Measurements from ENCODE around the gene PRPF8. TPM values are rescaled to one million over a fixed set of nuclear protein-coding genes. Genes with fewer than 3 reads are reported as not detected.

The PRPF8 gene
- polyA plus RNA-seq, 1 of the 3 experiments (the other 2 are of a cell fraction): 149 TPM

DNA sequence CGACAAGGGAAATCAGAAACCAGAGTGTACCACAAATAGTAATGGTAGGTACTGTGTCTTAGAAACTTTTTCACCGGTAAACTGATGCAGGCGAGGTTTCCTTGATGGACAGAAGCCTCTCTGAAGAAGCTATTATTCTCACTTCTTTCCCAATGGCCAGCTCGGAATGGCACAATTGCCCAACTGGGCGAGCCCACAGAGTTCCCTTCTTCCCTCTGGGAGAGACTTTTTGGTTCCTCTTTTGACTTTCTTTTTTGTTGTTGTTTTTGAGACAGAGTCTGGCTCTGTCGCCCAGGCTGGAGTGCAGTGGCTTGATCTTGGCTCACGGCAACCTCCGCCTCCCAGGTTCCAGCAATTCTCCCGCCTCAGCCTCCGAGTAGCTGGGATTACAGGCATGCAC, 73.0 kb downstream of the PRPF8 start:
- ChIA-PET CTCF (interaction anchor here (1.1 kb wide), 1 partner anchor 37 kb away, joined by 4 read pairs; no protein-coding TSS in a partner anchor), POLR2A (no interaction called here)
- Histone ChIP-seq H3K4me1 (ENCODE audit: control insufficient read depth in 1 of 2, insufficient read depth in 2 of 2, low read depth in 1 of 2, low read length in 1 of 2) (no peaks in the 10 kb centered on the region; a peak in 1 of 4 replicates), H3K27me3 (ENCODE audit: insufficient read depth) (no peaks in the 10 kb centered on the region), H3K4me3 (ENCODE audit: low read depth in 2 of 2, low read length in 1 of 2) (no peak overlapping the region), H3K9me3 (no peaks in the 10 kb centered on the region), H3K9ac (no peak overlapping the region), H3K9me2 (no peaks in the 10 kb centered on the region), H3F3A (replicated peaks; ENCODE audit: insufficient read depth) (no peaks in the 10 kb centered on the region), H2AFZ (ENCODE audit: low read depth) (no peak overlapping the region), H3K79me2 (ENCODE audit: insufficient read depth) (no peaks in the 10 kb centered on the region), H3K27ac (ENCODE audit: low read depth in 2 of 2, low read length in 1 of 2) (no peak overlapping the region), H3K36me3 (replicated peaks in 1 of 2; ENCODE audit: control insufficient read depth in 1 of 2, insufficient read depth in 2 of 2, low read length in 1 of 2) (no peaks in the 10 kb centered on the region), H4K20me1 (ENCODE audit: insufficient read depth) (no peaks in the 10 kb centered on the region), H3K4me2 (no peak overlapping the region)
- WGBS (ENCODE audit: low lambda C conversion rate): 97% methylated on average over 10 of the region's 10 CpGs
- TF ChIP-seq, protein P1, sequence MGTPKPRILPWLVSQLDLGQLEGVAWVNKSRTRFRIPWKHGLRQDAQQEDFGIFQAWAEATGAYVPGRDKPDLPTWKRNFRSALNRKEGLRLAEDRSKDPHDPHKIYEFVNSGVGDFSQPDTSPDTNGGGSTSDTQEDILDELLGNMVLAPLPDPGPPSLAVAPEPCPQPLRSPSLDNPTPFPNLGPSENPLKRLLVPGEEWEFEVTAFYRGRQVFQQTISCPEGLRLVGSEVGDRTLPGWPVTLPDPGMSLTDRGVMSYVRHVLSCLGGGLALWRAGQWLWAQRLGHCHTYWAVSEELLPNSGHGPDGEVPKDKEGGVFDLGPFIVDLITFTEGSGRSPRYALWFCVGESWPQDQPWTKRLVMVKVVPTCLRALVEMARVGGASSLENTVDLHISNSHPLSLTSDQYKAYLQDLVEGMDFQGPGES (IDR thresholded peaks at IDR 0.05; ENCODE audit: low read depth, low read length): no peak
- TF ChIP-seq FOSL2 (IDR thresholded peaks at IDR 0.05; ENCODE audit: borderline replicate concordance, low read depth) (no peak), FOXJ3 (CRISPR knock-in tag; IDR thresholded peaks at IDR 0.05) (no peak), MXI1 (IDR thresholded peaks at IDR 0.05; ENCODE audit: low read depth, low read length) (no peak), RAD21 (IDR thresholded peaks at IDR 0.05; ENCODE audit: low read length) (no peak), POLR2AphosphoS5 (IDR thresholded peaks at IDR 0.05; ENCODE audit: low read depth, low read length) (no peak), NFIC (IDR thresholded peaks at IDR 0.05; ENCODE audit: borderline replicate concordance) (no peak), RCOR1 (IDR thresholded peaks at IDR 0.05; ENCODE audit: low read length) (no peak), JUND (IDR thresholded peaks at IDR 0.05) (no peak), CHD2 (IDR thresholded peaks at IDR 0.05; ENCODE audit: low read length, partially characterized antibody) (no peak), TEAD4 (IDR thresholded peaks at IDR 0.05; ENCODE audit: borderline replicate concordance, insufficient read depth) (no peak), MEF2A (IDR thresholded peaks at IDR 0.05; ENCODE audit: borderline replicate concordance, low read depth) (no peak)
- TF ChIP-seq, protein P2, sequence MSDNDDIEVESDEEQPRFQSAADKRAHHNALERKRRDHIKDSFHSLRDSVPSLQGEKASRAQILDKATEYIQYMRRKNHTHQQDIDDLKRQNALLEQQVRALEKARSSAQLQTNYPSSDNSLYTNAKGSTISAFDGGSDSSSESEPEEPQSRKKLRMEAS (IDR thresholded peaks at IDR 0.05; ENCODE audit: low read depth): no peak
- DNase-seq: no peak

DNA sequence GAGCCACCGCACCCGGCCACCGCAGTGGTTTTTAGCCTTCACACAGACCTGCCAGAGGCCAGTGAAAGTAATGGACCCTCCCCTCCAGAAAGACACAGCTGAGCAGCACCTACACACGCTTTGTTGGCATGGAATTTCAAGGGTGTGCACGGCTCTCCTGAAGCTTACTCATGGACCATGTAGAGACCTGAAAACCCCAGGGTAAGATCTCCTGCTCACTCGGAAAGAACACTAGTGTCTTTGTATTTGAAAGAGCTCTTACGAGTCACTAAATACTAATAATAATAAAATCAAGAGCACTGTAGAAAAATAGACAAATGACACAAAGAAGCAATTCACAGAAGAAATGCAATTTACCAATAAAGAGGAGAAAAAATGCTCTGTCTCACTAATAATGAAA, 76.0 kb downstream of the PRPF8 start:
- H3K9me3 ChIP-seq: no peaks in the 10 kb centered on the region
- H3F3A ChIP-seq (replicated peaks; ENCODE audit: insufficient read depth): no peaks in the 10 kb centered on the region
- no peak overlapping the region for H3K4me2 ChIP-seq
- no peak overlapping the region for H3K9ac ChIP-seq
- no peaks in the 10 kb centered on the region for H3K79me2 ChIP-seq (ENCODE audit: insufficient read depth)
- no peaks in the 10 kb centered on the region for H4K20me1 ChIP-seq (ENCODE audit: insufficient read depth)
- no peak overlapping the region for H3K27ac ChIP-seq (ENCODE audit: low read depth in 2 of 2, low read length in 1 of 2)
- DNase-seq: no peak
- H3K27me3 ChIP-seq (ENCODE audit: insufficient read depth): no peaks in the 10 kb centered on the region
- no peaks in the 10 kb centered on the region for H3K36me3 ChIP-seq (replicated peaks in 1 of 2; ENCODE audit: control insufficient read depth in 1 of 2, insufficient read depth in 2 of 2, low read length in 1 of 2)
- H2AFZ ChIP-seq (ENCODE audit: low read depth): no peak overlapping the region
- CTCF ChIA-PET: interaction anchor here (1.8 kb wide), 1 partner anchor 21 kb away, joined by 3 read pairs; the partner anchor contains the start of gene SLC43A2
- no peaks in the 10 kb centered on the region for H3K9me2 ChIP-seq
- no peaks in the 10 kb centered on the region for H3K4me1 ChIP-seq (ENCODE audit: control insufficient read depth in 1 of 2, insufficient read depth in 2 of 2, low read depth in 1 of 2, low read length in 1 of 2)
- H3K4me3 ChIP-seq (ENCODE audit: low read depth in 2 of 2, low read length in 1 of 2): no peak overlapping the region
- 89% methylated on average over 7 of the region's 7 CpGs for WGBS (ENCODE audit: low lambda C conversion rate)
- no peak for TF ChIP-seq SMC3 (IDR thresholded peaks at IDR 0.05; ENCODE audit: low read depth, low read length)
- POLR2A ChIA-PET: no interaction called here
